GM23338 (cell line): Measurements from ENCODE around the gene PPP2R5D. TPM values are rescaled to one million over a fixed set of nuclear protein-coding genes. Genes with fewer than 3 reads are reported as not detected.

Source experiments
- ATAC-seq: fragments of 200-7000 bp; cut with Tn5 transposase; 3 replicates; pipeline ENCODE4 v1.9.1; 2020
- DNase-seq: peaks from one replicate; pipeline ENCODE4 v3.0.0-alpha.2; 2015; ENCODE audit warnings: low spot score
- H2AFZ ChIP-seq: fragments of 200-600 bp; sonication (generic); 2 replicates; pipeline ENCODE4 v1.8.0; 2016; ENCODE audit warnings: antibody characterized with exemption, mild to moderate bottlenecking, moderate library complexity
- H3F3A ChIP-seq: fragments of 200-600 bp; sonication (generic); replicated peaks from 2 replicates; pipeline ENCODE4 v1.8.0; 2017; ENCODE audit warnings: antibody characterized with exemption, mixed run types, low read depth
- H3K27ac ChIP-seq: fragments of 200-600 bp; sonication (generic); 2 replicates; pipeline ENCODE4 v1.6.1; 2016; ENCODE audit warnings: low read depth
- H3K27me3 ChIP-seq: fragments of 200-600 bp; sonication (generic); 2 replicates; pipeline ENCODE4 v1.8.0; 2016; ENCODE audit warnings: mild to moderate bottlenecking, mixed run types, moderate library complexity; ENCODE audit not compliant: insufficient read depth
- H3K36me3 ChIP-seq: fragments of 200-600 bp; sonication (generic); 2 replicates; pipeline ENCODE4 v1.8.0; 2016; ENCODE audit warnings: mild to moderate bottlenecking; ENCODE audit not compliant: insufficient read depth
- H3K4me1 ChIP-seq: fragments of 200-600 bp; sonication (generic); 2 replicates; pipeline ENCODE4 v1.8.0; 2016; ENCODE audit warnings: mild to moderate bottlenecking, moderate library complexity; ENCODE audit not compliant: insufficient read depth
- H3K4me2 ChIP-seq: fragments of 200-600 bp; sonication (generic); 2 replicates; pipeline ENCODE4 v1.7.1; 2017; ENCODE audit warnings: mixed run types
- H3K4me3 ChIP-seq: fragments of 200-600 bp; sonication (generic); 2 replicates; pipeline ENCODE4 v1.6.1; 2016; ENCODE audit warnings: mixed run types
- H3K79me2 ChIP-seq: fragments of 200-600 bp; sonication (generic); replicated peaks from 2 replicates; pipeline ENCODE4 v1.8.0; 2017; ENCODE audit warnings: mild to moderate bottlenecking; ENCODE audit not compliant: insufficient read depth
- H3K9me2 ChIP-seq: fragments of 200-600 bp; sonication (generic); 2 replicates; pipeline ENCODE4 v1.8.0; 2017; ENCODE audit not compliant: insufficient read depth
- H4K20me1 ChIP-seq: fragments of 200-600 bp; sonication (generic); replicated peaks from 2 replicates; pipeline ENCODE4 v1.8.0; 2017; ENCODE audit warnings: mild to moderate bottlenecking; ENCODE audit not compliant: insufficient read depth
- H3K27ac Mint-ChIP-seq: 2 replicates; pipeline ENCODE4 v1.8.0; 2020; ENCODE audit warnings: inconsistent platforms, mild to moderate bottlenecking, moderate library complexity, mixed read lengths
- H3K27me3 Mint-ChIP-seq: 3 replicates; pipeline ENCODE4 v1.8.0; 2022; ENCODE audit warnings: low read depth, mild to moderate bottlenecking, moderate library complexity, mixed read lengths, inconsistent platforms; ENCODE audit not compliant: insufficient read depth, poor library complexity
- H3K36me3 Mint-ChIP-seq: 3 replicates; pipeline ENCODE4 v1.8.0; 2021; ENCODE audit warnings: low read depth, mild to moderate bottlenecking, inconsistent platforms, moderate library complexity, mixed read lengths
- H3K4me1 Mint-ChIP-seq: 3 replicates; pipeline ENCODE4 v1.8.0; 2020; ENCODE audit warnings: mild to moderate bottlenecking, inconsistent platforms, mixed read lengths
- H3K4me3 Mint-ChIP-seq: 3 replicates; pipeline ENCODE4 v1.8.0; 2021; ENCODE audit warnings: moderate library complexity, mild to moderate bottlenecking, inconsistent platforms, mixed read lengths
- H3K9me3 Mint-ChIP-seq: 3 replicates; pipeline ENCODE4 v1.8.0; 2020; ENCODE audit warnings: moderate library complexity, mild to moderate bottlenecking, inconsistent platforms, mixed read lengths
- CREB1 ChIP-seq: fragments of 250-450 bp; sonication (Bioruptor Pico); IDR thresholded peaks from 2 replicates; pipeline ENCODE4 v1.5.0; 2020; ENCODE audit warnings: low read depth, mild to moderate bottlenecking, moderate library complexity
- CTCF ChIP-seq, 2 experiments: fragments of 200-600 bp in 1 of 2; sonication (generic) in 1 of 2; conservative IDR thresholded peaks; 2 replicates each; pipeline versions ENCODE4 v1.5.1 to v1.6.1; 2016 to 2017; ENCODE audit warnings: antibody characterized with exemption in 2 of 2, low read depth in 2 of 2, mild to moderate bottlenecking in 2 of 2, moderate library complexity in 1 of 2
- ETS1 ChIP-seq: IDR thresholded peaks from 2 replicates; pipeline ENCODE4 v1.6.1; 2016; ENCODE audit warnings: antibody characterized with exemption
- EZH2 ChIP-seq: fragments of 200-600 bp; sonication (generic); IDR thresholded peaks from one replicate; pipeline ENCODE4 v1.8.0; 2017; ENCODE audit warnings: antibody characterized with exemption, mild to moderate bottlenecking, low read depth; ENCODE audit not compliant: unreplicated experiment
- EZH2phosphoT487 ChIP-seq: fragments of 200-600 bp; sonication (generic); IDR thresholded peaks from one replicate; pipeline ENCODE4 v1.8.1; 2018; ENCODE audit warnings: antibody characterized with exemption; ENCODE audit not compliant: unreplicated experiment
- JUNB ChIP-seq: IDR thresholded peaks from one replicate; pipeline ENCODE4 v1.6.1; 2016; ENCODE audit warnings: antibody characterized with exemption; ENCODE audit not compliant: unreplicated experiment
- NANOG ChIP-seq: IDR thresholded peaks from 2 replicates; pipeline ENCODE4 v1.6.1; 2016; ENCODE audit warnings: antibody characterized with exemption, borderline replicate concordance
- POLR2AphosphoS5 ChIP-seq: IDR thresholded peaks from 2 replicates; pipeline ENCODE4 v1.6.1; 2016; ENCODE audit warnings: antibody characterized with exemption, low read depth
- REST ChIP-seq: IDR thresholded peaks from one replicate; pipeline ENCODE4 v1.6.1; 2018; ENCODE audit warnings: antibody characterized with exemption; ENCODE audit not compliant: unreplicated experiment
- STAT1 ChIP-seq: IDR thresholded peaks from one replicate; pipeline ENCODE4 v1.6.1; 2016; ENCODE audit warnings: antibody characterized with exemption; ENCODE audit not compliant: unreplicated experiment
- ZNF114 ChIP-seq: fragments of 250-450 bp; sonication (Bioruptor Pico); IDR thresholded peaks from 2 replicates; pipeline ENCODE4 v1.5.0; 2020; ENCODE audit warnings: mild to moderate bottlenecking, moderate library complexity
- ZNF331 ChIP-seq: fragments of 250-450 bp; sonication (Bioruptor Pico); IDR thresholded peaks from 2 replicates; pipeline ENCODE4 v1.5.0; 2020; ENCODE audit warnings: low read depth, mild to moderate bottlenecking, moderate library complexity
- ZNF462 ChIP-seq: fragments of 250-450 bp; sonication (Bioruptor Pico); IDR thresholded peaks from 2 replicates; pipeline ENCODE4 v1.5.0; 2020; ENCODE audit warnings: mild to moderate bottlenecking, moderate library complexity
- polyA plus RNA-seq: library from polyadenylated mRNA; unstranded; fragments of >200 nt; fragmentation: Nextera tagmentation; extraction: Ambion mirVana; gene quantifications from 2 replicates; pipeline ENCODE4 v1.2.1, GENCODE V29; 2016
- total RNA-seq: library from RNA; depleted of rRNA; stranded (reverse); fragments of >200 nt; shearing (Covaris generic); gene quantifications from 2 replicates; pipeline ENCODE4 v1.2.3, GENCODE V29; 2014

Gene PPP2R5D
- total and polyA plus RNA-seq, 2 experiments from 2014 or later = 20.0 to 55.3 TPM

- peaks cover 13% of the 10 kb centered on the region for H3K4me1 Mint-ChIP-seq
- H3K27ac Mint-ChIP-seq = peak overlapping the region; percentile 91
- Histone ChIP-seq H4K20me1 (peaks cover 14% of the 10 kb centered on the region), H3K27ac (peak overlapping the region; percentile 90), H3K79me2 (peaks cover 44% of the 10 kb centered on the region), H3K27me3 (no peaks in the 10 kb centered on the region), H3F3A (peaks cover 24% of the 10 kb centered on the region), H3K4me1 (0 out of 2 replicates have a peak, but pooled peaks cover 7% of the 10 kb centered on the region), H3K4me3 (peak overlapping the region; percentile 100), H3K4me2 (peak overlapping the region; percentile 83), H3K9me2 (no peaks in the 10 kb centered on the region), H3K36me3 (peaks cover 28% of the 10 kb centered on the region), H2AFZ (no peak overlapping the region)
- peaks cover 71% of the 10 kb centered on the region for H3K36me3 Mint-ChIP-seq
- ATAC-seq (peak; percentile 80), DNase-seq (peak; percentile 74)
- peaks cover 7% of the 10 kb centered on the region for H3K27me3 Mint-ChIP-seq
- TF ChIP-seq REST = no peak
- TF ChIP-seq CTCF (conservative IDR thresholded peaks at IDR 0.05; ENCODE audit: low read depth in 2 of 2) = no peak
- TF ChIP-seq CREB1 (CRISPR knock-in tag) = no peak
- no peak for TF ChIP-seq STAT1
- no peak for TF ChIP-seq JUNB
- no peak for TF ChIP-seq NANOG
- TF ChIP-seq EZH2 = no peak
- TF ChIP-seq ZNF331 (CRISPR knock-in tag) = no peak
- TF ChIP-seq POLR2AphosphoS5 = no peak
- TF ChIP-seq EZH2phosphoT487 = no peak
- no peak for TF ChIP-seq ETS1
- TF ChIP-seq ZNF114 (CRISPR knock-in tag) = no peak
- TF ChIP-seq ZNF462 = no peak
- H3K9me3 Mint-ChIP-seq = no peaks in the 10 kb centered on the region; the same call in 1 of the 3 replicates
- peak overlapping the region; percentile 100 for H3K4me3 Mint-ChIP-seq
Measured at GRCh38 chr6:43020847-43021246, 36.5 kb downstream of the PPP2R5D start.
